HepG2 (cell line): ENCODE measurements around the gene EPN3. TPM values are rescaled to one million over a fixed set of nuclear protein-coding genes. Genes with fewer than 3 reads are reported as not detected.
A peak's percentile ranks its signal among the peaks of the same experiment; 100 is the strongest.

Source experiments
- ATAC-seq: fragments of 200-7000 bp; cut with Tn5 transposase; 3 replicates; pipeline ENCODE4 v1.9.1; 2020; ENCODE audit warnings: mild to moderate bottlenecking, moderate library complexity
- BruUV-seq: library from RNA; stranded (reverse); fragments of 400-500 nt; replicated peaks from 2 replicates; lab custom pipeline; 2021; lab: Mats Ljungman, UMichigan
- CTCF ChIA-PET: fragments of 300-600 bp; formaldehyde crosslinking; extraction: SDS; loops from one replicate; lab custom pipeline; 2021; ENCODE audit warnings: low total read pairs, inconsistent platforms, low intra/inter-chr PET ratio; lab: Yijun Ruan, JAX
- POLR2A ChIA-PET: fragments of 350-600 bp; sonication (Branson Sonifier 250); formaldehyde crosslinking; loops from one replicate; lab custom pipeline; 2020; ENCODE audit warnings: antibody characterized with exemption, inconsistent platforms; lab: Yijun Ruan, JAX
- DNase-seq: peaks from one replicate; pipeline ENCODE4 v3.0.0-alpha.2; 2015; ENCODE audit warnings: low spot score
- FAIRE-seq: peaks from 3 replicates; lab custom pipeline; 2011; peaks lifted over from hg19 to GRCh38; lab: Jason Lieb, UNC
- H2AFZ ChIP-seq: one replicate; pipeline ENCODE4 v1.6.1; 2011; ENCODE audit warnings: low read length, inconsistent platforms
- H3K27ac ChIP-seq: fragments of 300-600 bp; 3 replicates; pipeline ENCODE4 v1.8.0; 2011; ENCODE audit warnings: mixed run types, mild to moderate bottlenecking, mixed read lengths, low read length, inconsistent platforms; ENCODE audit not compliant: insufficient read depth; ENCODE audit errors: extremely low read length
- H3K27me3 ChIP-seq, 2 experiments: fragments of 200-600 bp in 1 of 2; 2 replicates in 1 of 2; 3 replicates in 1 of 2; pipeline versions ENCODE4 v1.6.0 to v1.8.0; 2011; ENCODE audit warnings: low read length in 2 of 2, mild to moderate bottlenecking in 2 of 2, moderate library complexity in 2 of 2, inconsistent platforms in 1 of 2; ENCODE audit not compliant: insufficient read depth in 2 of 2, control insufficient read depth in 1 of 2
- H3K36me3 ChIP-seq, 2 experiments: fragments of 200-600 bp in 1 of 2; replicated peaks in 1 of 2; 2 replicates in 1 of 2; 3 replicates in 1 of 2; pipeline versions ENCODE4 v1.5.1 to v1.8.0; 2011; ENCODE audit warnings: low read length in 2 of 2, inconsistent platforms in 1 of 2; ENCODE audit not compliant: insufficient read depth in 2 of 2, control insufficient read depth in 1 of 2
- H3K4me1 ChIP-seq: 2 replicates; pipeline ENCODE4 v1.5.1; 2012; ENCODE audit warnings: low read length, inconsistent platforms; ENCODE audit not compliant: insufficient read depth
- H3K4me2 ChIP-seq: 2 replicates; pipeline ENCODE4 v1.6.0; 2011; ENCODE audit warnings: low read depth, low read length, inconsistent platforms
- H3K4me3 ChIP-seq, 3 experiments: fragments of 200-600 bp in 1 of 3; sonication (generic), shearing (Covaris generic) in 1 of 3; replicated peaks in 1 of 3; 2 replicates each; pipeline ENCODE4 v1.5.1; 2011 to 2016; ENCODE audit warnings: low read length in 3 of 3, inconsistent platforms in 2 of 3, low read depth in 2 of 3, mild to moderate bottlenecking in 2 of 3, control low read depth in 1 of 3, mixed read lengths in 1 of 3; ENCODE audit not compliant: insufficient read depth in 1 of 3
- H3K79me2 ChIP-seq: one replicate; pipeline ENCODE4 v1.6.1; 2011; ENCODE audit warnings: low read length, inconsistent platforms; ENCODE audit not compliant: insufficient read depth
- H3K9ac ChIP-seq: 2 replicates; pipeline ENCODE4 v1.6.0; 2011; ENCODE audit warnings: mild to moderate bottlenecking, low read depth, low read length, inconsistent platforms; ENCODE audit not compliant: insufficient read depth
- H3K9me3 ChIP-seq: 2 replicates; pipeline ENCODE4 v1.5.1; 2012; ENCODE audit warnings: mild to moderate bottlenecking, low read length
- H4K20me1 ChIP-seq: 2 replicates; pipeline ENCODE4 v1.6.0; 2011; ENCODE audit warnings: inconsistent platforms, mild to moderate bottlenecking, low read length, moderate library complexity; ENCODE audit not compliant: insufficient read depth
- ARID3A ChIP-seq: IDR thresholded peaks from 2 replicates; pipeline ENCODE4 v1.6.1; 2012; ENCODE audit warnings: low read depth, low read length, improper control_type of control experiment
- ARNT ChIP-seq: fragments of 450-650 bp; IDR thresholded peaks from 2 replicates; pipeline ENCODE4 v1.6.1; 2017
- CENPT ChIP-seq: sonication (generic); formaldehyde crosslinking; IDR thresholded peaks from 2 replicates; pipeline ENCODE4 v1.8.0; 2022; ENCODE audit warnings: low read depth, mild to moderate bottlenecking, moderate library complexity, missing genetic modification reagents
- CTCF ChIP-seq: sonication (generic); formaldehyde crosslinking; IDR thresholded peaks from 2 replicates; pipeline ENCODE4 v1.5.0; 2020; ENCODE audit warnings: mild to moderate bottlenecking, missing genetic modification reagents, moderate library complexity
- ESRRA ChIP-seq: sonication (generic); formaldehyde crosslinking; IDR thresholded peaks from 2 replicates; pipeline ENCODE4 v1.5.1; 2020; ENCODE audit warnings: mild to moderate bottlenecking, low read depth, missing genetic modification reagents
- GTF2F1 ChIP-seq: fragments of 150-350 bp; IDR thresholded peaks from 2 replicates; pipeline ENCODE4 v1.6.1; 2014; ENCODE audit warnings: low read length
- JUND ChIP-seq: sonication (generic); formaldehyde crosslinking; IDR thresholded peaks from 2 replicates; pipeline ENCODE4 v1.8.0; 2022; ENCODE audit warnings: mild to moderate bottlenecking, missing genetic modification reagents
- MIER2 ChIP-seq: IDR thresholded peaks from 2 replicates; pipeline ENCODE4 v1.6.1; 2016; ENCODE audit warnings: missing biosample characterization, missing genetic modification reagents
- NONO ChIP-seq, 2 experiments: fragments of 450-650 bp in 1 of 2; sonication (generic) in 1 of 2; formaldehyde crosslinking in 1 of 2; IDR thresholded peaks in 1 of 2; conservative IDR thresholded peaks in 1 of 2; 2 replicates each; pipeline versions ENCODE4 v1.6.1 to v1.8.0; 2017 to 2022; ENCODE audit warnings: mild to moderate bottlenecking in 1 of 2, missing genetic modification reagents in 1 of 2, moderate library complexity in 1 of 2
- NR2F1 ChIP-seq, 2 experiments: fragments of 450-650 bp in 1 of 2; formaldehyde crosslinking in 1 of 2; IDR thresholded peaks; 2 replicates each; pipeline versions ENCODE4 v1.5.0 to v1.6.1; 2016 to 2020; ENCODE audit warnings: mild to moderate bottlenecking in 1 of 2, missing compliant biosample characterization in 1 of 2, missing genetic modification reagents in 1 of 2, moderate library complexity in 1 of 2
- RNF219 ChIP-seq: sonication (generic); formaldehyde crosslinking; IDR thresholded peaks from 2 replicates; pipeline ENCODE4 v1.5.0; 2020; ENCODE audit warnings: mild to moderate bottlenecking, missing genetic modification reagents
- SKI ChIP-seq: fragments of 450-650 bp; IDR thresholded peaks from one replicate; pipeline ENCODE4 v1.6.1; 2018; ENCODE audit warnings: mild to moderate bottlenecking; ENCODE audit not compliant: partially characterized antibody
- ZBTB26 ChIP-seq: IDR thresholded peaks from 2 replicates; pipeline ENCODE4 v1.6.1; 2016; ENCODE audit warnings: missing compliant biosample characterization, missing genetic modification reagents, borderline replicate concordance
- ZNF652 ChIP-seq: IDR thresholded peaks from 2 replicates; pipeline ENCODE4 v1.6.1; 2016; ENCODE audit warnings: low read depth, borderline replicate concordance
- ZNF710 ChIP-seq: sonication (generic); formaldehyde crosslinking; IDR thresholded peaks from 2 replicates; pipeline ENCODE4 v1.5.0; 2020; ENCODE audit warnings: mild to moderate bottlenecking, missing genetic modification reagents, borderline replicate concordance
- WGBS: methylation state at CpG from one replicate; pipeline ENCODE4 v1.1.6; 2017; ENCODE audit warnings: low lambda C conversion rate; 5-methylcytosine and 5-hydroxymethylcytosine counted together
- in situ Hi-C: cut with HindIII; loops from 2 replicates; pipeline ENCODE4 v1.10.0; 2017; ENCODE audit warnings: low pct_unique_long_range_greater_than_20kb; ENCODE audit not compliant: extremely low pct_ligation_motif_present
- intact Hi-C: fragments of 100-400 bp; cut with micrococcal nuclease; formaldehyde crosslinking; loops from one replicate; pipeline ENCODE4 v1.10.0; 2022; ENCODE audit not compliant: unreplicated experiment
- polyA plus RNA-seq, 8 experiments: library from polyadenylated mRNA; depleted of rRNA in 3 of 8; stranded (reverse) in 7 of 8; unstranded in 1 of 8; fragments of >200 nt; fragmentation: Illumina TruSeq in 4 of 8; extraction: Trizol in 4 of 8; gene quantifications; 2 replicates each; pipeline versions ENCODE4 v1.2.1 to v1.2.3, GENCODE V29; 2011 to 2016; ENCODE audit warnings: low read depth in 4 of 8, missing spikeins in 1 of 8, mixed read lengths in 1 of 8; ENCODE audit not compliant: insufficient read depth in 1 of 8
- total RNA-seq, 5 experiments: library from RNA; depleted of rRNA; stranded (reverse); fragments of >200 nt; fragmentation: Illumina TruSeq; extraction: Trizol; gene quantifications; 2 replicates each; pipeline ENCODE4 v1.2.3, GENCODE V29; 2016; ENCODE audit warnings: low read depth in 1 of 5

EPN3 gene
- total and polyA plus RNA-seq, 2 of the 13 experiments (the other 11 are each of a cell fraction or from before 2014, with no cell fraction given), result 0.11 to 0.95 TPM

GRCh38 chr17:50501054-50501453 lies 31.5 kb upstream of the EPN3 start:
- intact Hi-C loops (loop anchor here (1.0 kb wide), 1 partner anchor 19 kb away; no protein-coding TSS in a partner anchor), in situ Hi-C loops (no loop called here)
- no peaks in the 10 kb centered on the region for H3K9me3 ChIP-seq
- H3K27me3 ChIP-seq, result no peaks in the 10 kb centered on the region; a peak in 4 of 5 replicates
- ATAC-seq (no peak), DNase-seq (peak; percentile 73), FAIRE-seq (peak; percentile 77)
- no peak overlapping the region for H3K27ac ChIP-seq
- peaks cover 42% of the 10 kb centered on the region for H3K4me1 ChIP-seq
- 21% methylated on average over 5 of the region's 5 CpGs for WGBS
- H3K4me2 ChIP-seq, result no peak overlapping the region
- CTCF ChIA-PET, result interaction anchor here (1.9 kb wide), 1 partner anchor 19 kb away, joined by 9 read pairs; no protein-coding TSS in a partner anchor
- H3K79me2 ChIP-seq, result no peaks in the 10 kb centered on the region
- BruUV-seq, result no TSS peak
- no peaks in the 10 kb centered on the region for H3K36me3 ChIP-seq
- no peak overlapping the region for H2AFZ ChIP-seq
- no peaks in the 10 kb centered on the region for H4K20me1 ChIP-seq
- H3K9ac ChIP-seq, result no peak overlapping the region
- H3K4me3 ChIP-seq, result no peak overlapping the region
- POLR2A ChIA-PET, result interaction anchor here (0.7 to 1.9 kb wide), 5 partner anchors 17 to 207 kb away, joined by 3 to 5 read pairs (median 3); partner anchors contain the start of gene XYLT2
- TF ChIP-seq MIER2 (no peak), ESRRA (CRISPR knock-in tag) (peak; percentile 65; the same call in 1 of the 2 replicates), CENPT (CRISPR knock-in tag) (no peak), JUND (CRISPR knock-in tag) (no peak), ZBTB26 (CRISPR knock-in tag) (0 out of 2 replicates have a peak, but pooled peaks have one; percentile 62), NR2F1 (CRISPR knock-in tag; IDR thresholded peaks at IDR 0.05) (0 out of 4 replicates have a peak, but pooled peaks of 1 of the 2 experiments have one; percentile 16), ARID3A (peak; percentile 77; the same call in 1 of the 2 replicates), CTCF (CRISPR knock-in tag) (peak; percentile 48), ZNF710 (CRISPR knock-in tag) (no peak), NONO (IDR thresholded peaks at IDR 0.05) (no peak), NONO (CRISPR knock-in tag; conservative IDR thresholded peaks at IDR 0.05) (no peak), SKI (peak; percentile 10), RNF219 (CRISPR knock-in tag) (no peak), GTF2F1 (no peak), ARNT (no peak), ZNF652 (peak; percentile 29; the same call in 1 of the 2 replicates)
